WTC11 (cell line): ENCODE results near the gene SPAG5.
"Not testable (repeated sequence)": the region's sequence is repeated elsewhere in the genome, so short reads cannot be mapped to it uniquely, and the experiment has no call there.

Source experiments
- ETV6 ChIP-seq: sonication (generic); formaldehyde crosslinking; IDR thresholded peaks from 2 replicates; pipeline ENCODE4 v1.8.1; 2022; ENCODE audit warnings: mild to moderate bottlenecking, missing genetic modification reagents
- FOXJ3 ChIP-seq: sonication (generic); formaldehyde crosslinking; IDR thresholded peaks from 2 replicates; pipeline ENCODE4 v1.9.0; 2021; ENCODE audit warnings: missing genetic modification reagents, mild to moderate bottlenecking, borderline replicate concordance
- NR1H2 ChIP-seq: sonication (generic); formaldehyde crosslinking; IDR thresholded peaks from 2 replicates; pipeline ENCODE4 v1.9.0; 2021; ENCODE audit warnings: mild to moderate bottlenecking, moderate library complexity, missing genetic modification reagents
- NR2C2 ChIP-seq: sonication (generic); formaldehyde crosslinking; IDR thresholded peaks from 2 replicates; pipeline ENCODE4 v1.8.0; 2022; ENCODE audit warnings: mild to moderate bottlenecking, missing genetic modification reagents
- ZNF121 ChIP-seq: sonication (generic); formaldehyde crosslinking; IDR thresholded peaks from 2 replicates; pipeline ENCODE4 v1.8.0; 2023; ENCODE audit warnings: missing genetic modification reagents
- ZNF263 ChIP-seq: sonication (generic); formaldehyde crosslinking; IDR thresholded peaks from 2 replicates; pipeline ENCODE4 v1.8.1; 2022; ENCODE audit warnings: low read depth, mild to moderate bottlenecking, moderate library complexity, missing genetic modification reagents
- ZNF317 ChIP-seq: sonication (generic); formaldehyde crosslinking; IDR thresholded peaks from 2 replicates; pipeline ENCODE4 v1.8.1; 2023; ENCODE audit warnings: low read depth, mild to moderate bottlenecking, moderate library complexity, missing genetic modification reagents, borderline replicate concordance
- TF ChIP-seq, protein P1 (sequence below): sonication (generic); formaldehyde crosslinking; conservative IDR thresholded peaks from 2 replicates; pipeline ENCODE4 v1.8.1; 2022; ENCODE audit warnings: mild to moderate bottlenecking, missing genetic modification reagents
- TF ChIP-seq, protein P2 (sequence below): fragments of 200-600 bp; IDR thresholded peaks from 2 replicates; pipeline ENCODE4 v1.8.0; 2022; ENCODE audit warnings: antibody characterized with exemption
- TF ChIP-seq, protein P3 (sequence below): sonication (generic); formaldehyde crosslinking; IDR thresholded peaks from 2 replicates; pipeline ENCODE4 v1.8.1; 2022; ENCODE audit warnings: low read depth, missing genetic modification reagents, borderline replicate concordance
- TF ChIP-seq, protein P4 (sequence below): fragments of 250-450 bp; sonication (Bioruptor Pico); IDR thresholded peaks from 2 replicates; pipeline ENCODE4 v1.9.0; 2021; ENCODE audit warnings: mild to moderate bottlenecking, borderline replicate concordance

DNA sequence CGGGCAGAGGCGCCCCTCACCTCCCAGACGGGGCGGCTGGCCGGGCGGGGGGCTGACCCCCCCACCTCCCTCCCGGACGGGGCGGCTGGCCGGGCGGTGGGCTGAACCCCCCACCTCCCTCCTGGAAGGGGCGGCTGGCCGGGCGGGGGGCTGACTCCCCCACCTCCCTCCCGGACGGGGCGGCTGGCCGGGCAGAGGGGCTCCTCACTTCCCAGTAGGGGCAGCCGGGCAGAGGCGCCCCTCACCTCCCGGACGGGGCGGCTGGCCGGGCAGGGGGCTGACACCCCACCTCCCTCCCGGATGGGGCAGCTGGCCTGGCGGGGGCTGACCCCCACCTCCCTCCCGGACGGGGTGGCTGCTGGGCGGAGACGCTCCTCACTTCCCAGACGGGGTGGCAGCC, 5.2 kb upstream of the SPAG5 start:
- TF ChIP-seq, protein P1, sequence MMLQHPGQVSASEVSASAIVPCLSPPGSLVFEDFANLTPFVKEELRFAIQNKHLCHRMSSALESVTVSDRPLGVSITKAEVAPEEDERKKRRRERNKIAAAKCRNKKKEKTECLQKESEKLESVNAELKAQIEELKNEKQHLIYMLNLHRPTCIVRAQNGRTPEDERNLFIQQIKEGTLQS (CRISPR knock-in tag): not testable (repeated sequence)
- TF ChIP-seq, protein P2, sequence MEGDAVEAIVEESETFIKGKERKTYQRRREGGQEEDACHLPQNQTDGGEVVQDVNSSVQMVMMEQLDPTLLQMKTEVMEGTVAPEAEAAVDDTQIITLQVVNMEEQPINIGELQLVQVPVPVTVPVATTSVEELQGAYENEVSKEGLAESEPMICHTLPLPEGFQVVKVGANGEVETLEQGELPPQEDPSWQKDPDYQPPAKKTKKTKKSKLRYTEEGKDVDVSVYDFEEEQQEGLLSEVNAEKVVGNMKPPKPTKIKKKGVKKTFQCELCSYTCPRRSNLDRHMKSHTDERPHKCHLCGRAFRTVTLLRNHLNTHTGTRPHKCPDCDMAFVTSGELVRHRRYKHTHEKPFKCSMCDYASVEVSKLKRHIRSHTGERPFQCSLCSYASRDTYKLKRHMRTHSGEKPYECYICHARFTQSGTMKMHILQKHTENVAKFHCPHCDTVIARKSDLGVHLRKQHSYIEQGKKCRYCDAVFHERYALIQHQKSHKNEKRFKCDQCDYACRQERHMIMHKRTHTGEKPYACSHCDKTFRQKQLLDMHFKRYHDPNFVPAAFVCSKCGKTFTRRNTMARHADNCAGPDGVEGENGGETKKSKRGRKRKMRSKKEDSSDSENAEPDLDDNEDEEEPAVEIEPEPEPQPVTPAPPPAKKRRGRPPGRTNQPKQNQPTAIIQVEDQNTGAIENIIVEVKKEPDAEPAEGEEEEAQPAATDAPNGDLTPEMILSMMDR: not testable (repeated sequence)
- not testable (repeated sequence) for TF ChIP-seq ZNF263; ZNF121 (CRISPR knock-in tag); FOXJ3 (CRISPR knock-in tag); NR1H2 (CRISPR knock-in tag); NR2C2 (CRISPR knock-in tag); ZNF317 (CRISPR knock-in tag); ETV6 (CRISPR knock-in tag)
- TF ChIP-seq, protein P3, sequence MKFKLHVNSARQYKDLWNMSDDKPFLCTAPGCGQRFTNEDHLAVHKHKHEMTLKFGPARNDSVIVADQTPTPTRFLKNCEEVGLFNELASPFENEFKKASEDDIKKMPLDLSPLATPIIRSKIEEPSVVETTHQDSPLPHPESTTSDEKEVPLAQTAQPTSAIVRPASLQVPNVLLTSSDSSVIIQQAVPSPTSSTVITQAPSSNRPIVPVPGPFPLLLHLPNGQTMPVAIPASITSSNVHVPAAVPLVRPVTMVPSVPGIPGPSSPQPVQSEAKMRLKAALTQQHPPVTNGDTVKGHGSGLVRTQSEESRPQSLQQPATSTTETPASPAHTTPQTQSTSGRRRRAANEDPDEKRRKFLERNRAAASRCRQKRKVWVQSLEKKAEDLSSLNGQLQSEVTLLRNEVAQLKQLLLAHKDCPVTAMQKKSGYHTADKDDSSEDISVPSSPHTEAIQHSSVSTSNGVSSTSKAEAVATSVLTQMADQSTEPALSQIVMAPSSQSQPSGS (CRISPR knock-in tag): not testable (repeated sequence)
- TF ChIP-seq, protein P4, sequence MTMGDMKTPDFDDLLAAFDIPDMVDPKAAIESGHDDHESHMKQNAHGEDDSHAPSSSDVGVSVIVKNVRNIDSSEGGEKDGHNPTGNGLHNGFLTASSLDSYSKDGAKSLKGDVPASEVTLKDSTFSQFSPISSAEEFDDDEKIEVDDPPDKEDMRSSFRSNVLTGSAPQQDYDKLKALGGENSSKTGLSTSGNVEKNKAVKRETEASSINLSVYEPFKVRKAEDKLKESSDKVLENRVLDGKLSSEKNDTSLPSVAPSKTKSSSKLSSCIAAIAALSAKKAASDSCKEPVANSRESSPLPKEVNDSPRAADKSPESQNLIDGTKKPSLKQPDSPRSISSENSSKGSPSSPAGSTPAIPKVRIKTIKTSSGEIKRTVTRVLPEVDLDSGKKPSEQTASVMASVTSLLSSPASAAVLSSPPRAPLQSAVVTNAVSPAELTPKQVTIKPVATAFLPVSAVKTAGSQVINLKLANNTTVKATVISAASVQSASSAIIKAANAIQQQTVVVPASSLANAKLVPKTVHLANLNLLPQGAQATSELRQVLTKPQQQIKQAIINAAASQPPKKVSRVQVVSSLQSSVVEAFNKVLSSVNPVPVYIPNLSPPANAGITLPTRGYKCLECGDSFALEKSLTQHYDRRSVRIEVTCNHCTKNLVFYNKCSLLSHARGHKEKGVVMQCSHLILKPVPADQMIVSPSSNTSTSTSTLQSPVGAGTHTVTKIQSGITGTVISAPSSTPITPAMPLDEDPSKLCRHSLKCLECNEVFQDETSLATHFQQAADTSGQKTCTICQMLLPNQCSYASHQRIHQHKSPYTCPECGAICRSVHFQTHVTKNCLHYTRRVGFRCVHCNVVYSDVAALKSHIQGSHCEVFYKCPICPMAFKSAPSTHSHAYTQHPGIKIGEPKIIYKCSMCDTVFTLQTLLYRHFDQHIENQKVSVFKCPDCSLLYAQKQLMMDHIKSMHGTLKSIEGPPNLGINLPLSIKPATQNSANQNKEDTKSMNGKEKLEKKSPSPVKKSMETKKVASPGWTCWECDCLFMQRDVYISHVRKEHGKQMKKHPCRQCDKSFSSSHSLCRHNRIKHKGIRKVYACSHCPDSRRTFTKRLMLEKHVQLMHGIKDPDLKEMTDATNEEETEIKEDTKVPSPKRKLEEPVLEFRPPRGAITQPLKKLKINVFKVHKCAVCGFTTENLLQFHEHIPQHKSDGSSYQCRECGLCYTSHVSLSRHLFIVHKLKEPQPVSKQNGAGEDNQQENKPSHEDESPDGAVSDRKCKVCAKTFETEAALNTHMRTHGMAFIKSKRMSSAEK (CRISPR knock-in tag): not testable (repeated sequence)
